HCT116 (cell line): Measurements from ENCODE around the gene KCNIP4. TPM values are rescaled to one million over a fixed set of nuclear protein-coding genes. Genes with fewer than 3 reads are reported as not detected.

Source experiments
- ATAC-seq: fragments of 200-7000 bp; cut with Tn5 transposase; 2 replicates; pipeline ENCODE4 v1.9.1; 2020; ENCODE audit warnings: mild to moderate bottlenecking, moderate library complexity
- BruUV-seq: library from RNA; stranded (reverse); fragments of 400-500 nt; replicated peaks from 2 replicates; lab custom pipeline; 2021; lab: Mats Ljungman, UMichigan
- CTCF ChIA-PET: fragments of 300-600 bp; sonication (Branson Sonifier 250); formaldehyde crosslinking; loops from one replicate; lab custom pipeline; 2021; ENCODE audit warnings: antibody characterized with exemption; lab: Charles Lee
- POLR2A ChIA-PET: fragments of 300-600, 350-600 bp; sonication (Branson Sonifier 250); formaldehyde crosslinking; loops from one replicate; lab custom pipeline; 2021; ENCODE audit warnings: antibody characterized with exemption; lab: Charles Lee
- RAD21 ChIA-PET, 2 experiments: fragments of 300-600 bp; sonication (Branson Sonifier 250); formaldehyde crosslinking; loops; one replicate each; lab custom pipeline; 2023; ENCODE audit warnings: low total read pairs in 2 of 2; ENCODE audit not compliant: uncharacterized antibody in 2 of 2, unreplicated experiment in 2 of 2, low non-redundant PET in 1 of 2; lab: Charles Lee
- DNase-seq: peaks from one replicate; pipeline ENCODE4 v3.0.0-alpha.2; 2010; ENCODE audit warnings: low read depth, low spot score
- H2AFZ ChIP-seq: fragments of 200-600 bp; shearing (Covaris generic), sonication (generic); 2 replicates; pipeline ENCODE4 v1.6.1; 2017; ENCODE audit warnings: low read depth, mixed run types, mixed read lengths, antibody characterized with exemption, low read length; ENCODE audit not compliant: poor library complexity, severe bottlenecking
- H3K27ac ChIP-seq: 2 replicates; pipeline ENCODE4 v1.5.1; 2012; ENCODE audit warnings: low read depth, low read length
- H3K27me3 ChIP-seq: fragments of 200-600 bp; sonication (generic); 2 replicates; pipeline ENCODE4 v1.6.1; 2016; ENCODE audit warnings: mixed run types, low read length, mixed read lengths; ENCODE audit not compliant: insufficient read depth
- H3K36me3 ChIP-seq, 2 experiments: fragments of 200-500 bp in 1 of 2; fragments of 200-600 bp in 1 of 2; sonication (Bioruptor generic) in 1 of 2; sonication (generic) in 1 of 2; 2 replicates each; pipeline versions ENCODE4 v1.5.1 to v1.6.1; 2014 to 2016; ENCODE audit warnings: low read length in 2 of 2, inconsistent platforms in 1 of 2, mixed read lengths in 1 of 2, mixed run types in 1 of 2; ENCODE audit not compliant: insufficient read depth in 2 of 2, control insufficient read depth in 1 of 2
- H3K4me1 ChIP-seq, 2 experiments: fragments of 200-600 bp in 1 of 2; sonication (generic) in 1 of 2; 2 replicates each; pipeline versions ENCODE4 v1.5.1 to v1.6.1; 2012 to 2017; ENCODE audit warnings: low read length in 2 of 2, inconsistent platforms in 1 of 2, mild to moderate bottlenecking in 1 of 2, mixed read lengths in 1 of 2, mixed run types in 1 of 2, moderate library complexity in 1 of 2; ENCODE audit not compliant: insufficient read depth in 2 of 2, control insufficient read depth in 1 of 2
- H3K4me2 ChIP-seq: fragments of 200-600 bp; sonication (generic); 2 replicates; pipeline ENCODE4 v1.6.1; 2017; ENCODE audit warnings: mixed run types, low read length, mixed read lengths
- H3K4me3 ChIP-seq, 2 experiments: fragments of 200-600 bp in 1 of 2; sonication (generic) in 1 of 2; replicated peaks in 1 of 2; 2 replicates each; pipeline ENCODE4 v1.5.1; 2011 to 2016; ENCODE audit warnings: low read length in 2 of 2, control low read depth in 1 of 2, low read depth in 1 of 2, mild to moderate bottlenecking in 1 of 2, mixed read lengths in 1 of 2, mixed run types in 1 of 2
- H3K79me2 ChIP-seq: fragments of 200-600 bp; sonication (generic); 2 replicates; pipeline ENCODE4 v1.6.1; 2017; ENCODE audit warnings: mild to moderate bottlenecking, mixed run types, low read length, moderate library complexity, mixed read lengths; ENCODE audit not compliant: insufficient read depth
- H3K9ac ChIP-seq: fragments of 200-600 bp; sonication (generic); 2 replicates; pipeline ENCODE4 v1.6.1; 2016; ENCODE audit warnings: low read length, mixed read lengths
- H3K9me2 ChIP-seq: fragments of 200-600 bp; sonication (generic), shearing (Covaris generic); 2 replicates; pipeline ENCODE4 v1.6.1; 2017; ENCODE audit warnings: mixed run types, mild to moderate bottlenecking, moderate library complexity; ENCODE audit not compliant: insufficient read depth
- H3K9me3 ChIP-seq, 2 experiments: fragments of 200-500 bp in 1 of 2; fragments of 200-600 bp in 1 of 2; sonication (Bioruptor generic) in 1 of 2; sonication (generic) in 1 of 2; 2 replicates each; pipeline ENCODE4 v1.6.1; 2014 to 2017; ENCODE audit warnings: low read length in 2 of 2, mixed read lengths in 2 of 2, inconsistent platforms in 1 of 2, low read depth in 1 of 2, mild to moderate bottlenecking in 1 of 2, mixed run types in 1 of 2, moderate library complexity in 1 of 2; ENCODE audit not compliant: control insufficient read depth in 1 of 2, insufficient read depth in 1 of 2
- H4K20me1 ChIP-seq: fragments of 200-600 bp; sonication (generic), shearing (Covaris generic); 2 replicates; pipeline ENCODE4 v1.6.1; 2017; ENCODE audit warnings: mixed run types, mild to moderate bottlenecking, moderate library complexity; ENCODE audit not compliant: insufficient read depth
- ATF3 ChIP-seq: IDR thresholded peaks from 2 replicates; pipeline ENCODE4 v1.6.1; 2012
- CEBPB ChIP-seq: IDR thresholded peaks from 2 replicates; pipeline ENCODE4 v1.6.1; 2012; ENCODE audit warnings: low read depth
- EGR1 ChIP-seq: IDR thresholded peaks from 2 replicates; pipeline ENCODE4 v1.6.1; 2012; ENCODE audit warnings: low read depth
- ELF1 ChIP-seq: IDR thresholded peaks from 2 replicates; pipeline ENCODE4 v1.6.1; 2012; ENCODE audit warnings: low read depth, borderline replicate concordance
- EZH2phosphoT487 ChIP-seq: fragments of 200-600 bp; IDR thresholded peaks from 2 replicates; pipeline ENCODE4 v1.6.1; 2018; ENCODE audit warnings: antibody characterized with exemption, borderline replicate concordance
- FOSL1 ChIP-seq: IDR thresholded peaks from 2 replicates; pipeline ENCODE4 v1.6.1; 2012; ENCODE audit warnings: low read depth
- ZNF274 ChIP-seq: fragments of 200-500 bp; sonication (Bioruptor generic); IDR thresholded peaks from 2 replicates; pipeline ENCODE4 v1.6.1; 2014; ENCODE audit warnings: mild to moderate bottlenecking, low read depth, low read length, inconsistent platforms
- intact Hi-C: fragments of 100-400 bp; cut with micrococcal nuclease; formaldehyde crosslinking; loops from 2 replicates; pipeline ENCODE4 v1.10.0; 2022
- total RNA-seq: library from RNA; stranded (reverse); gene quantifications from one replicate; pipeline ENCODE4 v1.2.1, GENCODE V29; 2021; ENCODE audit not compliant: unreplicated experiment
- TF ChIP-seq, protein P1 (sequence below): IDR thresholded peaks from 2 replicates; pipeline ENCODE4 v1.6.1; 2012

KCNIP4 gene
- total RNA-seq, 1 experiment from 2014 or later = not detected

GRCh38 chr4:20899591-20899990 is 1049.0 kb downstream of the KCNIP4 start:
- BruUV-seq = no TSS peak
- H3K27ac ChIP-seq = no peak overlapping the region
- POLR2A ChIA-PET = no interaction called here

DNA sequence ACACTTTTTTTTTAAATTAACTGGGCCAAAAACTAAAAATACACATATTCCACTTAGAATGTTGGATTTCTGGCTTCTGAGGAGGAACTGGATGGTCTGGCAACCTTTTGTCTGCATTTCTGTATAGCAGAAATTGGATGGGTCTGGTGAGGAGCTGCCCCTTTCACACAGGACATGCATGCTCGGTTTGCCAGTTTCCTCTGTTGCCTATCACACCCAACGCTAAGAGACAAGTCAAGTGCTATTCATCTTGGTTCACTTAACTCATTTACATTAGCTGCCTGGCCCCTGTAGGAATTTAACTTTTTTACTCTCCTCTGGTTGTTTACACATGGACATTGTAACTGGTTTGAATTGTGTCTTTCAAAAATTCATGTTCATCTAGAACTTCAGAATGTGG is 1052.6 kb downstream of the KCNIP4 start:
- H3K27me3 ChIP-seq = no peaks in the 10 kb centered on the region
- intact Hi-C loops = no loop called here

More at GRCh38 chr4:20899591-20899990, 1049.0 kb downstream of the KCNIP4 start:
- Histone ChIP-seq H3K79me2 (no peaks in the 10 kb centered on the region), H3K27me3 (no peaks in the 10 kb centered on the region), H3K9me2 (no peaks in the 10 kb centered on the region), H4K20me1 (no peaks in the 10 kb centered on the region), H2AFZ (no peak overlapping the region), H3K36me3 (no peaks in the 10 kb centered on the region), H3K4me3 (no peak overlapping the region), H3K4me2 (no peak overlapping the region), H3K4me1 (no peaks in the 10 kb centered on the region), H3K9me3 (0 out of 4 replicates have a peak, but pooled peaks cover 0 to 4% of the 10 kb centered on the region in 2 experiments), H3K9ac (no peak overlapping the region)
- intact Hi-C loops = no loop called here
- TF ChIP-seq EZH2phosphoT487 = no peak
- TF ChIP-seq CEBPB = no peak
- no peak for TF ChIP-seq ATF3
- TF ChIP-seq, protein P1, sequence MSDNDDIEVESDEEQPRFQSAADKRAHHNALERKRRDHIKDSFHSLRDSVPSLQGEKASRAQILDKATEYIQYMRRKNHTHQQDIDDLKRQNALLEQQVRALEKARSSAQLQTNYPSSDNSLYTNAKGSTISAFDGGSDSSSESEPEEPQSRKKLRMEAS = no peak
- ATAC-seq (no peak), DNase-seq (no peak)
- RAD21 ChIA-PET = no interaction called here
- CTCF ChIA-PET = no interaction called here

More for the DNA sequence above, 1052.6 kb downstream of the KCNIP4 start:
- RAD21 ChIA-PET = no interaction called here
- TF ChIP-seq ELF1 (no peak), FOSL1 (no peak), ZNF274 (no peak), EGR1 (no peak)
- Histone ChIP-seq H3K9ac (no peak overlapping the region), H2AFZ (no peak overlapping the region), H3K9me2 (no peaks in the 10 kb centered on the region), H3K36me3 (no peaks in the 10 kb centered on the region), H3K9me3 (0 out of 4 replicates have a peak, but pooled peaks cover 0 to 4% of the 10 kb centered on the region in 2 experiments), H4K20me1 (no peaks in the 10 kb centered on the region), H3K4me1 (no peaks in the 10 kb centered on the region), H3K79me2 (no peaks in the 10 kb centered on the region), H3K4me2 (no peak overlapping the region), H3K4me3 (no peak overlapping the region), H3K27ac (no peak overlapping the region)
- CTCF ChIA-PET = no interaction called here
- DNase-seq = no peak
- no TSS peak for BruUV-seq
- ATAC-seq = no peak
- POLR2A ChIA-PET = no interaction called here
